Stimulated activated CD8-positive, alpha-beta memory T cell treated with anti-CD3 and anti-CD28 coated beads, Interleukin-15, amount 100 ng/mL, for 1 hour (primary cell): ENCODE results near the gene TNFAIP3.
"Not testable (repeated sequence)": the region's sequence is repeated elsewhere in the genome, so short reads cannot be mapped to it uniquely, and the experiment has no call there.

Source experiments
- DNase-seq: peaks from one replicate; pipeline ENCODE4 v3.0.0-alpha.2; 2020; ENCODE audit warnings: low read depth

Gene TNFAIP3

DNA sequence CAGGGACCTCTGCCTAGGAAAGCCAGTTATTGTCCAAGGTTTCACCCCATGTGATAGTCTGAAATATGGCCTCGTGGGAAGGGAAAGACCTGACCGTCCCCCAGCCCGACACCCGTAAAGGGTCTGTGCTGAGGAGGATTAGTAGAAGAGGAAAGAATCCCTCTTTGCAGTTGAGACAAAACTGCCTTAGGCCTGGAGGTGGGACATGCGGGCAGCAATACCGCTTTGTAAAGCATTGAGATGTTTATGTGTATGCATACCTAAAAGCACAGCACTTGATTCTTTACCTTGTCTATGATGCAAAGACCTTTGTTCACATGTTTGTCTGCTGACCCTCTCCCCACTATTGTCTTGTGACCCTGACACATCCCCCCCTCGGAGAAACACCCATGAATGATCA is 22.3 kb upstream of the TNFAIP3 start:
- DNase-seq = not testable (repeated sequence)

DNA sequence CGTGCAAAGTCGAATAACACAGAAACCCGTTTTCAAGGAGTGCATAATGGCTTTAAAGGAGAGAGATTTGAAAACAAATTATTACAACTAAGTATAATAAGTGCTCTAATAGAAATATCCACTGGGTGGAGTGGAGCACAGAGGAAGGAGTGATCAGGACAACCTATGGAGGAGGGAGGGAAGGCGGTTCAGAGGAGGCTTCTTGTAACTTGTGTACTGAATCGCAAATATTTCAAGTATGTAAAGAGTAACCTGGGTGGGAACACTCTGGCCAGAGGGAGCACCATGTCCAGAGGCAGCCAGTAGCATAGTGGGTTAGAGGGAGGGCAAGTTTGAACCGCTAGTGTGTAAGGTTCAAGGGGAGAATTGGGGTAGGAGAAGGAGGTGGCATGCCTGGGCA is 21.6 kb upstream of the TNFAIP3 start:
- DNase-seq = no peak

DNA sequence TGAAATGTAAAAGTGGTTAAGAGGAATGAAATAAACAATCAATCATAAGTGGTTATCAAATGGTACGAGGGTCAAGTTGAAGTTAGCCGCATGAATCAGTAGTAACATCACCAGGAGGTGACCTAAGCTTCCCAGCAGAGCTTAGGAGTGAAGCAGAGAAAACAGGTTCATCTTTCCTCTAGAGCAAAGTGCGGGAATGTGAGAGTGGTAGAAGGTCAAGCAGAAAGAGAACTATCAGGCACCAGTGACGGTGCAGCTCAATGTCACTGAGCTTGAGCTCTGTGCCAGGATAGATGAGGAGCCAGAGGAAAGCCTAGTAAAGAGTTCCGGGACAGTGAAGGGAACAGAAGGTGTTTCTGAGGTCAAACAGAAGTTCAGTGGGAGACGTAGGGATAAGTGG is 20.8 kb upstream of the TNFAIP3 start:
- no peak for DNase-seq

DNA sequence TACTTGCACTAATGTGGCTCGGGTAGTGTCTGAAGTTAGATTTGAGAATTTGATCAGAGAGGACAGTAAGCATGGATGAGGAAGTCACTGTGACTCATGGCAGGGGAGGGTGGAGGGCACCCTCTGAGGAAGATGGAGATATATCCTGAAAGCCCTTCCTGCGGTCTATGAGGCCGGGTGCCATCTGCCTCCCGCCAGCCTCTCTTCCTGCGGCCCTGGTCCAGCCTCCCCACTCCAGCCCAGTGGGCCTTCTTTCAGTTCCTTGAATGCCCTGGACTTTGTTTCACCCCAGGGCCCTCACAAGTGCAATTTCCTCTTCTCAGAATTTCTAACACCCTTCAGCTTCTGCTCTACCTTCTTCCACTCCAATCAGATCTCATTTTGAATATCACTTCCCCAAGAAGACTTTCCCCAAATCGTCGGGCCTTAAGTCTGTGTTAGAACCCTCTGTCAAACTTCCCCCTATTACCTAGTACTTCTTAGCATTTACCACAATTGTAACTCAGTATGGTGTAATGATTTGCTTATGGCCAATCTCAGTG is 20.2 kb upstream of the TNFAIP3 start:
- no peak for DNase-seq

DNA sequence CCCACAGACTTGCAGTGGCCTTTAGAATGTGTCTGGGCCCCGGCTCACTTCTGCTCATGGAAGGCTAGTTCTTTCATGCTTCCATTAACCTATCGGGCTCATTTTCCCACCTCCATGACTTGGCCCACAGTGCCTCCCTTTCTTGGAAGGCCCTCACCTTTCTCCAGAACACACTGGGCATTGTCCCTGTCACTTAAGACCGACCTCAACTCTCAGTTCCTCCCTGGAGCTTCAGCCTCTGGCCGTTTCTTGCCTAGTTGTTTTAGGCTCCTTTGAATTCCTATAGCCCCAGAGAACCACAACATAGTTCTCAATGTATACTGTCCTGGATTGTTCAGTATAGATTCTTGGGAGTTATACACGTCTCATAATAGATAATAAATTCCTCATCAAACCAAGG is 19.3 kb upstream of the TNFAIP3 start:
- no peak for DNase-seq

DNA sequence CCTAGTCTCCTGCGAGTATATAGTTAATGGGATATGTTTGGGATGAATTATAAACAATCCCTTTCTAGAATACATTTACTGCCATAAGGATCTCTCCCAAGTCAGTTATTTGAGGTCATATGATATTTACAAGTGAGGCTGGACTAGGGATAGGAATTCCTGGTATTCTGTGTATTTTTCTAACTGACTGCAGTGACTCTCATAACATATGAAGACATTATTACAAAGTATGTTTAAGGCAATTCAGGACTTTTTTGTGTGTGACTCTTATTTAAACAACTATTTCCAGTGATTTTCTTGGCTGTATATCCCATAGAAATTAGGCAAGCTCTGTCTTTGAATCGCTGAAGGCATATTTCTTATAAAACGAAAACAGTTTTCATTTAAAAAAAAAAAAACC is 18.4 kb upstream of the TNFAIP3 start:
- no peak for DNase-seq

DNA sequence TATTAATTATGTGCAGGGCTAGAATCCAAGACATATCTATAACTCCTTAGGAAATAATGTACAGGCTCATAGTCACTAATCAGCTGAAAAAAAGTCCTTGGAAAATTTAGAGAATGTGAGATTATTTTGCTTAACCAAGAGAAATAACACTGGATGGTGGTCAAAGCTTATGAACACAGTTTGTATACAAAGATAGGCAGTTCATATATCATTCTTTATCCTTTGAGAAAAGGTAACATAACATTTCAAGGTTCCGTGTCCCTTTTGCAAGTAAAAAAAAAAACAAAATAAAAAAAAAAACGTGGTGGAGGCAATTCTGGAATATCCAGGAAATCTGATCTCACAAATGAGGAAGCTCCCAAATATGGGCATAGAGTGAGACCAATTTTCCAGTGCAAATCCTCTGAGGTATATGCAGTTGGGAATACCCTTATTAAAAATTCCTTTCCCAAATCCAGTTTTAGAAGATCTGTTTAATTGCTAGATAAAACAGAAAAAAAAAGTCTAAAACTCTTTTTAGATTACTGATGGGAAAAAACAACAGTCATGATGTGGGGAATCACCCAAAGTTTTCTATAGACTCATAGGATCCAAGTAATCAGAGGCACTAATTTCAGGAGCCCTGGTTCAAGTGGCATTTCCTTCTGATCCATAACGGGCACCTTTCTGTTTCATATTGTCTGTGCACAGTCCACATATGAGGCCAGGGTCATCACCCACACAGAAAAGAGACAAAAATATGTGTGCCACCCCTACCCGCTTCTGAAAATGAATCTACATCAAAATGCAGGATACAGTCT is 17.7 kb upstream of the TNFAIP3 start:
- no peak for DNase-seq

DNA sequence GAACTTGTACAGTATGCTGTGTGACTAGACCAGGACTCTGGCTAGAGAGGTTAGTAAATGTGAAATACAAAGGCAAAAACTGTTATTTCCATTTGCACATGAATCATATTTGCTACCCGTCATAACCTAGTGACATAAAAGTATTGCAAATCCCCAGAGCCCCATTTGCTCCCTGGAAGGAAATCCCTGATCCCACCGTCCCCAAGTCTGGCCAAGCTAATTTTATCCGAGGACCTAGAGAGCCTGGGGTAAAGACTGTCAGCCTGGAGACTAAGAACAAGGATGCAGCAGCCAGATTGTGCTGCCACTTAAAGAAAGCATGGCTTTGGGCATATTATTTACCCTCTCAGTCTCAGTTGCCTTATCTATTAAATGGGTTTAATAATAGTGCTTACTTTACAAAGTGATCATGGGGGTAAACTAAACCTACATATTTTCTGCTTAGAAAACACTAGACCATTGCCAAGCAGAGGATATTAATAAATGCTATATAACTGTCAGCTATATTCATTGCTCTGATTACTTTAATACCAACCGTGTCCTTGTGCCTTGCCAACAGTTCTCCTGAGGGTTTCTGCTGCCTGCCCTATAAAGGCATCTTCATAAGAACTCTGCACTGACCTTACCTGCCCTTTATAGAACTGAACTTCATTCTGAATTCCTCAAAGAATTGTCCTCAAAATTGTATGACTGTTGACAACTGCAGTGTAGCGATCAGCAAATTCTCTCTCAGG is 16.9 kb upstream of the TNFAIP3 start:
- no peak for DNase-seq

DNA sequence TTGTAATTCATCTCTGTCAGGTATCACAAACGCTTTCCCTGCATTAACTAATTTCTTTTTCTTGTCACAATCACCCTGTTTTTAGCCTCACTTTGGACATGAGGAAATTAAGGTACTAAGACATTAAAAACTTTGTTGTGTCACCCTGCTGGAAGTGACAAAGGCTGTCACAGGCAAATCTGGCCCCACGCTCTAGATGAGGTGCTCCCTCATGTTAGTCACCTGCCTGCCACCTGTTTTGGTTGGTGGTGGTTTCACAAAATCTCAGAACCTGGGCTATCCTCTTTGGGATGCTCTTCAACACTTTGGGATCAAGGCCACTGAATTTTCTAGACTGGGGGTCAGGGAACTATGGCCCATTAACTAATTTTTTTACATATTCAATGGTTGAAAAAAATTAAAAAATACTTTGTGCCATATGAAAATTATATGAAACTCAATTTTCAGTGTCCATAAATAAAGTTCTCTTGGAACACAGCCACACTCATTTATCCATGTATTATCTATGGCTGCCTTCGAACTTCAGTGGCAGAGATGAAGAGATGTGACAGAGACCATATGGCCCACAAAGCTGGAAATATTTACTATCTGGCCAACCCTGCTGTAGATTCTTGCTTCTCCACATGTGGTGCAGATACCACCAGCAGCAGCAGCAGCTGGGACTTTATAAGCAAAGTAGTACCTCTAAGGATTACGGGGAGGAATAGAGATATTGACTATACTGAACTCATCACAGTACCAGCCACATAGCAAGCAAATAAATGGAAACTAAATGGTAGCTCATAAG is 16.1 kb upstream of the TNFAIP3 start:
- no peak for DNase-seq

DNA sequence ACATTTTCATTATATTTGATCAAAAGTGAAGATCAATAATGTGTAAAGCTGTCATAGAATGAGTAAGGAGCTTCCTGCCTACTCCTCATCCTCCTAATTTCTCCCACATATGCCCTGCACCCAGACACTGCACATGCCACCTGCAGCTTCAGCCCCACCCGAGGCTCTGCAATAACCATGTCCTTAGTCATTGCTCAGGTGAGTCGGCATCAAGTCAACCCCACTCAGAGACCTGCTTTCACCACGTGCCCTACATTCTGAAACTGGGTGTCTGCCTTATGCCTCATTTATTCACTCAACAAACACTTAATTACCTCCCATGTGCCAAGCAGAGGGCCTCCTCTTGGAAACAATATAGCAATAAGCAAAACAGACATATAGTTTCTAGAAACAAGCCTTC is 15.4 kb upstream of the TNFAIP3 start:
- DNase-seq = no peak

DNA sequence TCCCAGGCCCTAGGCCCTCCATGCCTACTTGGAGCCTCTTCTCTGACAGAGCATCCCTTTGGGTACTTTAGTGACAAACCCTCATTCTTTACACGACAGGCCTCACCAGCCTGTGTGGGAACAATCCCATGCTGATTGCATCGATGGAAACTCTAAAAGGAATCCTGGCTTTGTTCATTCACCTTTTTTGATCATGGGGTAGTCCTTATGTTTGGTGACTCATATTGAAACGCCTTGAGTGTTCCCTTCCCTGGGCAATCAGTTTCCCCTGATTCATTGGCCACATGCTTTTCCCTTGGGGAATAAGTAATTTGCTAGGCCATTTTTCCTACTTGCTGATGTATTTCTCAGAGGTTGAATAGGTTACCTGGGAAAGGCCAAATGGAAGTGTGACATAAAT is 14.7 kb upstream of the TNFAIP3 start:
- no peak for DNase-seq

DNA sequence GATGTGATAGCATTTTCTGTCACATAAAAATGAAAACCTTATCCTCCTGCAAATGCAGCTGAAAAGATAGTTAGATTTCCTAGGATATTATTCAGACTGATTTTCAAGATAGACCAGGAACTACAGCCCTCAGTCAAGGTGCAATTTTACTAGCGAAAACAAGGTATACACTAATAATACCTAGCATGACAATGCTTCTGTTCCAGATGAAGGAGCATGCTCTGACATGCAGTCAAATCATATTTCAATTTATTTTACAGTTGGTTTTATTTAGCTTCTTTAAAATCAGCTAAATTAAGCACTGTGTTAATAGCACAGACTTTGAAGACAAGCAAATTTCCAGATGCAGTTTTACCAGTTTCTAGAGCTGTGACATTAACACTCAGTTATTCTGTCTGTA is 14.2 kb upstream of the TNFAIP3 start:
- no peak for DNase-seq

DNA sequence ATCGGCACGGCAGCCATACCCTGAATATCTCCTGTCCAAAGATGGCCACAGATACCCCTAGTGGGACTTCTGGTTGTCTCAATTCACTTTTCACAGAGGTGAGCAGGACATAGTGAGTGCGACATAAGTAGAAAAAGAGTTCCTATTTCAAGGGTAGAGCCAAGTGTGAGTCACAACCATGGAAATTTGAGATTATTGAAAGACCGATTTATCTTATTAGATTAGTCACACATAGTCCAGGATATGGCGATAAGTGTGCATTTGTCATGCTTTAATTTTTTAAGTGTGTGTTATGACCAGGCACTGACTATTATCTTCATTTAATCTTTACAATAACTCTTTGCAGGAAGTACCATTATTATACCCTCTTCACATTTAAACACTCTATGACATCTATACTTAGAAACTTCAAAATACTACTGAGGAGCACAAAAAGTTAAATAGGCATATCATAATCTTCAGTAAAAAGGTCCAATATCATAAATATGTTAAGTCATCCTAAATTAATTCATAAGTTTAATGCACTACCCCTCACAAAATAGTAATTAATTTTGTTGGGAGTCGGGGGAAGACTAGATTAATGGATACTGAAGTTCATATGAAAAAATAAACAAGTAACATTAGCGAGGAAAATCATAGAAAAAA is 13.4 kb upstream of the TNFAIP3 start:
- DNase-seq = no peak

DNA sequence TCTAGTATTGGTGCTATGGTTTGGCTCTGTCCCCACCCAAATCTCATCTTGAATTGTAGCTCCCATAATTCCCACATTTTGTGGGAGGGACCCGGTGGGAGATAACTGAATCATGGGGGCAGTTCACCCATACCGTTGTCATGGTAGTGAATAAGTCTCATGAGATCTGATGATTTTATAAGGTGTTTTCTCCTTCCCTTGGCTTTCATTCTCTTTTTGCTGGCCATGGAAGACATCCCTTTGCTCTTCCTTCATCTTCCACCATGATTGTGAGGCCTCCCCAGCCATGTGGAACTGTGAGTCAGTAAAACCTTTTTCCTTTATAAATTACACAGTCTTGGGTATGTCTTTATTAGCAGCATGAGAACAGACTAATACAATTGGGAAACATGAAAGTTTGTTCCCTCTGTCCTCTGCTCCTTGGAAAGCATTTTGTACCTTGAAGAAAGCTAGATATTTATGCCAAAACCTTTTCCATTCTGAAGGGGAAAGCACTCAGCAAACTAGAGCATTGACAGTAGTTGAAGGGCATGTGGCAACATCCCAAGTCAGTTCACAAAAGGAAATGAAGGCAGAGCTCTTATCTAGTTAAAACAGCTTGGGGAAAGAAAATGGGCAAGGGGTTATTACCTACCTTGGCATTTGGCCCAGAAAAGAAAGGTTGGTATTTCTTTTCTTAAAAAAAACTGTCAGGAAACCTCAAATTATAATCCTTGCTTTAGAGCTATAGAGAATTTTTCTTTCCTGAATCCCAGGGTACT is 10.7 kb upstream of the TNFAIP3 start:
- no peak for DNase-seq

DNA sequence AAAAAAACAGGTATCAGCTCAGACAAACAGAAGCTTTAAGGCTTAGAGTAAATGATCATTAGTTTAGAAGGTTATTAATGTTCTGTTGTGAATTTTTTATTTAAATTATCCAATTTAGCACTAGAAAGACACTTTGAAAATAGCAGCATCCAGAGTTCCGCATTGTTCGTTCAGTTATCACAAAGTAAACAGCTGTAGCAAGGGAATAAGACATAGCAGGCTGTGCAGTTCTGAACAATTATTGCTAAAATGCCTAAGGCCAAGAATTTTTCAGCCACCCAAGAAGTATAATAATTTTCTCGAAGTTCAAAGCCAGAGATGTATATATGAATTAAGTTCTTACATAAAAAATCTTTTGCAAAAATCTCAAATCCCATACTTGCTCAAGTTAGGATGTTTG is 8.0 kb upstream of the TNFAIP3 start:
- no peak for DNase-seq

DNA sequence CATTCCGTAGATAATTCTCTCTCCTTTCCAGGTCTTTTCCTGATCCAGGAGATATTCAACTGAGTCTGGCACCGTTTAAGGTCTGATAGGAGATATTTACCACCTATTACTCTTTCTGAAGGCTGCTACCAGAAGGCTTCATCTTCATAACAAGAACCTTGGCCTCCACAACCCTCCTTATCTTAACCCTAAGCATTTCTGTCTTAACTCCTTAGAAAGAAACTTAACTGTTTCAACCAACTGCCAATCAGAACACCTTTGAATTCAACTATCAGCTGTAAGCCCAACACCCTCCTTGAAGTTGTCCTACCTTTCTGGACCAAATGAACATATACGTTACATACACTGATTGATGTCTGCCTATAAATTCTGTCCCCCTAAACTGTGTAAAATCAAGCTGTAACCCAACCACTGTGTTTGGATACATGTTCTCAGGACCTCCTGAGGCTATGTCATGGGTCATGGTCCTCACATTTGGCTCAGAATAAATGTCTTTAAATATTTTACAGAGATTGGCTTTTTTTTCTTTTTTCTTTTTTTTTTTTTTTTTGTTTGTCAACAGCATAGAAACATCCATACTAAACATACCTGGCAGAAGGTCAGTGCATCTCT is 6.6 kb upstream of the TNFAIP3 start:
- DNase-seq = no peak

DNA sequence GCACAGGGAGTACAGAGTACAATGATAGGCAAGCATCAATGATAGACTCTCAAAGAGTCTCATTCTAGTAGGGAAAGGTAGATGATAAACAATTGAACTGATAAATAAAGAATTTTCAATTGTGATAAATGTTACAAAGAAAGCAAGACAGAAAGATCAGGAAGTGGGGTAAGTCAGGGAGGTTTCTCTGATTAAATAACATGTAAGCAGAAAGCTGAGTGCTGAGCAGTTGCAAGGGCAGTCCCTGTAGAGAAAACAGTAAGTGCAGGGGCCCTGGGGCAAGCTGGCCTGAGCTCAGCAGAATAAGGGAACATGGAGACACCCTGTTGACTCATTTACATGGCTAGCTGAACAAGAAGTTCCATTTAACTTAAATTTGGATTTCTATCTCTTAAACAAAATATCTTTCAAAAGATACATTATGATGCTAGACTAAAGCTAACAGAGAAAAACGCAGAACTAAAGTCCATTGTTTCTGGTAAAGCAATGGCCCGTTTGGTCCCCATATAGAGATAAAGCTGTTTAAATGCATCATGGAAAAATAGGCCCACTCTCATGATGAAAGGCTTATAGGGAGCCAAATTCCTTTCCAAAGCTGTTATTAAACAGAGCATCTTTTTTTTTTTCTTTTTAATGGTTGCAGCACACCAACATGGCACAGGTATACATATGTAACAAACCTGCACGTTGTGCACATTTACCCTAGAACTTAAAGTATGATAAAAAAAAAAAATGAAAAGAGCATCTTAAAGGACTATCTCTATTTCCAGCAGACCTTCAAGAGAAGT is 5.3 kb upstream of the TNFAIP3 start:
- DNase-seq = no peak

DNA sequence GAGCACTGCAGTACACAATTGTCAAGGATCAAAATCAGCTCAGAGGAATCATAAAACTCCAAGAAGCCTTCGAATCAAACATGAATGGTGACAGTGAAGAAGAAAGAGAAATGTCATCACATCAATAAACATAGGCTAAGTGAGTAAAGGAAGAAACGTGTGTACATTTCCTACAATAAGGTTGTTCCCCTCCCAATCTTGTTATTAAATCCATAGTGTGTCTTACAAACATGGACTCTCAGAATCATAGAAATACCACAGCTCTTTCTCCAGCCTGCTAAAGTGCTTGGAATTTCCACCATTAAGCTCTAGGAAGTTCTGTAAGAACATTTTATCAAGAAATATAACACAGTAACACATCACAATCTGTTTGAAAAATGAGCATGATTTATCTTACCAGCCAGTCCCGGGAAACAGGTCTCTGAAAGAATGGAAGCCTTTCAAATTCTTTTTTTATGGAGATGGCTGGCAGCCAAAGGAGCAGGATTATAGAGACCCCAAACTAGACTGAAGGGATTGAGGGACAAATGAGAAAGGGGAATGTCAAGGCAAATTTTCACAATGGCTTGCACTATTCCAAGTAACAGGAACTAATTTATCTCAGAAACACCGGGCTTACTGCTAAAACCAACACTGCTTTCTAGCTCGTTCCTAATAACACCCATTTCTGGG is 4.5 kb upstream of the TNFAIP3 start:
- DNase-seq = no peak

DNA sequence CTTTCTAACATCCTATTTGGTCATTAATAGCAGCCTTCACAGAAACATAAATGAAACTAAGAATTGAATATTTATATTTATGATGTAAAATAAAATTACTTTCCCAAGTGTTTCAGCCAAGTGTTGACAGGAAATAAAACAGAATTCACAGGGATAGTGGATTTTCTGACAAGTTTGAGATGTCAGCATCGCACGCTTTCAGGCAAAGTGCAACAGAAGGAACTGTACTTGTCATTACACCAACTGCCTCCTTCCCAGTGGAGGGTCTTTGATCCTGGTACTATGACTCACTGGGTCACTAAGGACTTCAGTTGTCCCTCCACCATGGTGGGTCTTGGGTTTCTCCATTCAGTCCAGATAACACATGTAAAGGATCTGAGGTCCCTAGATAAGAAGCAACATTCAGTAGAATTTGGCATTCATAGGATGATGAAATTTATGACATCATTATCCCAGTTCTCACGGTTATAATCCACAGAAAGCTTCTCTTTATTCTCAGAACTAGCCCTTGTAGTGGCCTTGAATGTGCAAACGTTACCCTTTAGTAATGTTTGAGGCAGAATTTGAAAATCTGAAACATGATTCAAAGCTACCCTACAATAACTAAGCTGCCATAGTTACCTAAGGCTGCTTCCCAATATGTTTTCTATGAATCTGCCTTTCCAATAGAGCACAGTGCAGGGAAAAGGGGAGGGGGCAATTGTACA is 3.8 kb upstream of the TNFAIP3 start:
- DNase-seq = no peak
